ENCODE data around the gene DMRT2.

DNA sequence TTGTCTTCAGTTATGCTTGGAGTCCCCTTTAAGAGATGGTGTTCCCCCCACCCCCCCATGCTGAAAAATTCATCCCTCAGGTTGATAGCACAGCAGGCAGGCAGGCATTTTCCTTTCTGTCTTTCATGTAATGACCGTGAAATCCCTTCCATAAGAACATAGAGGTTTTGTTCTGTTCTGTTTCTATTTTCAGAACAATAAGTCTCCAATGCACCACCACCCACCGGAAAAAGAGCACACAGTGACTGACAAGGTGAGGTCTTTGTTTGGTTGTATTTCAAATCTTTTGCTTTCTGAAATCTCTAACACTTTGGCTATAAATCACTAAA lies 52.4 kb downstream of the DMRT2 start:
- no peak for TF ChIP-seq EZH2 (IDR thresholded peaks at IDR 0.05; ENCODE audit: borderline replicate concordance, low read depth, low read length, severe bottlenecking)
- TF ChIP-seq, protein P1, sequence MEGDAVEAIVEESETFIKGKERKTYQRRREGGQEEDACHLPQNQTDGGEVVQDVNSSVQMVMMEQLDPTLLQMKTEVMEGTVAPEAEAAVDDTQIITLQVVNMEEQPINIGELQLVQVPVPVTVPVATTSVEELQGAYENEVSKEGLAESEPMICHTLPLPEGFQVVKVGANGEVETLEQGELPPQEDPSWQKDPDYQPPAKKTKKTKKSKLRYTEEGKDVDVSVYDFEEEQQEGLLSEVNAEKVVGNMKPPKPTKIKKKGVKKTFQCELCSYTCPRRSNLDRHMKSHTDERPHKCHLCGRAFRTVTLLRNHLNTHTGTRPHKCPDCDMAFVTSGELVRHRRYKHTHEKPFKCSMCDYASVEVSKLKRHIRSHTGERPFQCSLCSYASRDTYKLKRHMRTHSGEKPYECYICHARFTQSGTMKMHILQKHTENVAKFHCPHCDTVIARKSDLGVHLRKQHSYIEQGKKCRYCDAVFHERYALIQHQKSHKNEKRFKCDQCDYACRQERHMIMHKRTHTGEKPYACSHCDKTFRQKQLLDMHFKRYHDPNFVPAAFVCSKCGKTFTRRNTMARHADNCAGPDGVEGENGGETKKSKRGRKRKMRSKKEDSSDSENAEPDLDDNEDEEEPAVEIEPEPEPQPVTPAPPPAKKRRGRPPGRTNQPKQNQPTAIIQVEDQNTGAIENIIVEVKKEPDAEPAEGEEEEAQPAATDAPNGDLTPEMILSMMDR (IDR thresholded peaks at IDR 0.05; ENCODE audit: borderline replicate concordance, extremely low read depth, low read length, poor library complexity, severe bottlenecking) = no peak

Measured in DND-41 (cell line).